Stimulated activated CD4-positive, alpha-beta T cell treated with anti-CD3 and anti-CD28 coated beads, Interleukin-15, amount 100 ng/mL, for 24 hours (primary cell): Measurements from ENCODE around the gene TMTC4.

Source experiments
- DNase-seq: peaks from one replicate; pipeline ENCODE4 v3.0.0-alpha.2; 2020

TMTC4 gene

GRCh38 chr13:100666124-100666523 lies 8.5 kb downstream of the TMTC4 start:
- DNase-seq, result no peak

DNA sequence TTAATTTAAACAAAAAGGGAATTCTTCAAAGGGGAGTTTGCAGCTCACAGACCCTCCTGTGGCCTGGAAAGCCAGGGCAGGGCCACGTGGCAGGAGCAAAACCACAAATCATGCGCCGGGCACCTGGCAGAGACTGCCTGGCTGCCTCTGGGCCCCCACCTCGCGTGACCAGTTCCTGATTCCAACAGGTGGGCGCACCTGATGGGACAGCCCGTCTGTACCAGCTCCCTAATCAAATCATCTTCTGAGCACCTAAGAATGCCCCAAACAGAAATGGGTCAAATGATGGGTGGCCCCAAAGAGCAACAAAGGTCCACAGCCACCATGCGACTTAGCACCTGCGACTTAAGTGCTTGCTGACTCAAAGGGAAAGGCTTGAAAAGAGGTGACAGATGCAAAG lies 9.2 kb downstream of the TMTC4 start:
- DNase-seq, result no peak

- DNase-seq, result no peak
Measured at GRCh38 chr13:100664171-100664900, 10.3 kb downstream of the TMTC4 start.

DNA sequence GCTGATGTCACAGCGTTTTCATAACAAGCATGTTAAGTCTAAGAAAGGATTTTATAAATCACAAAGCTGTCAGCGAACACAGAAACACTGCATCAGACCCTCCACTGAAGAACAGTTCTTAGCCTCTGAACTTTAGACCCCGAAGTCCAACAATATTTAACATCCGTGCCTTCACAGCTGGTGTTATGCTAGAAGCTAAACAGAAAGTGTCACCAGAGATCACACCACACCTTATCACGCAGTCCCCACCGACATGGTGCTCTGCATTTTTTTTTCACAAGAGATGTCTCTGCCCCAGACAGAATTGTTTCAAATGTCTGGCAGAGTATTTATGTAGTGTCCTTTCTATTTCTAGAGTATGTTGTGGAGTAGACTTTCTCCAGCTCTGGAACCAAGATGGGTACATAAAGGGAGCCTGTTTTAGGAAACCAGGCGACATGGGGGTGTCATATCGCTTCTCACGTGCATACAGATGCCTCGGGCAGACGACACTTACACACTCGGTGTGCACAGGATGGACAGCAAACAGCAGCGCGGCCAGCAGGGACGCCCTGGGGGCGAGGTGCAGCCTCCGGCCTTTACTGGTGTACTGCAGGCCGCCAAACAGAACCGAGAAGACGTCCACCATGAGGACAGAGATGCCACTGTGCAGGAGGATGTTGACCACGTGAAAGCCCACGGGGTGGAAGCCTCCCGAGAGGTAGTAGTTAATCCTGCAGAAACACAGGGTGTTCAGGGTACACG lies 12.0 kb downstream of the TMTC4 start:
- DNase-seq, result no peak

DNA sequence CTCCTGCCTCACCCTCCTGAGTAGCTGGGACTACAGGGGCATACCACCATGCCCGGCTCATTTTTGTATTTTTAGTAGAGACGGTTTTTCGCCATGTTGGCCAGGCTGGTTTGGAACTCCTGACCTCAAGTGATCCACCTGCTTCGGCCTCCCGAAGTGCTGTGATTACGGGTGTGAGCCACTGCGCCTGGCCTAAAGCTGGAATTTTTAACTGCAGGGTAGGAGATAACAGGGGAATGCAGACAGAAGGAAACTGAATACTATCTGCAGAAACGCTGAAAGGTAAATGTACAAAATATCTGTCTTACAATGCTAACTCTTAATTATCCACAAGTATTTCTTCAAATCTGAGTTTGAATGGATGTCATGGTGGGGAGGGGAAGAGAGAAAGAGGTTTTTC lies 13.8 kb downstream of the TMTC4 start:
- no peak for DNase-seq

DNA sequence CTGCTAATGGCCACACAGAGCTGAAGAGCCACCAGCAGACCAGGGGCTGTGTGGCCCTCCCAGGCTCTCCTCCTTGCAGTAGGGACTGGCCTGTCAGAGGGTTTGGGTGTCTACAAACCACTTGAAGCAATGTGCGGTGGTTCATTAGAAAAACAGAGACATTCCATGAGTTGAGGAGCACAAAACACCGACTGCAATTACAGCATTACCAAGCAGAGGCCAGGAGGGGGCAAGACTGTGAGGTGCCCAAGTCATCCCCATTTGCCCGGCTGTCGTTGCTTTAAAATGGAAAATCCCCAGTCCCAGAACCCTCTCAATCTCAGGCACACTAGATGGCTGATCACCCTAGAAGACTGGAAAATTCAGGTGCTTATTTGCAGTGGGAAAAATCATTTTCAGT lies 15.0 kb downstream of the TMTC4 start:
- DNase-seq, result no peak

GRCh38 chr13:100658363-100658762 lies 16.2 kb downstream of the TMTC4 start:
- no peak for DNase-seq

- DNase-seq, result no peak
Measured at GRCh38 chr13:100657881-100658315, 16.7 kb downstream of the TMTC4 start.

GRCh38 chr13:100652510-100652909 lies 22.1 kb downstream of the TMTC4 start:
- DNase-seq, result no peak

- no peak for DNase-seq
Measured at GRCh38 chr13:100650326-100650725, 24.3 kb downstream of the TMTC4 start.

DNA sequence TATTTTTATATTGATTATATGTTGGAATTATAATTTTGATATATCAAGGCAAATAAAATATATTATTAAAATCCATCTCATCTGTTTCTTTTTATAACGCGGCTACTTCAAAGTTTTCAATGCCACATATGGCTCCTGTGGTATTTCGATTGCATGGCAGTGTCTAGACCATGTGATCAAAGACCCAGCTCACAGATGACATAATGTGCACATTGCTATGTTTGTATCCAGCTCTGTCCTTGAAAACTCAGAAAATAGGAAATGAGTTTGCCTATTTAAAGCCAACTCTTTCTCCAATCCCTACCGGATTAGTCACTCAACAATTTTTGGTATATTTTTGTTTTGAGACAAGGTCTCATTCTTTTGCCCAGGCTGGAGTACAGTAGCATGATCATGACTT lies 26.2 kb downstream of the TMTC4 start:
- DNase-seq, result no peak

DNA sequence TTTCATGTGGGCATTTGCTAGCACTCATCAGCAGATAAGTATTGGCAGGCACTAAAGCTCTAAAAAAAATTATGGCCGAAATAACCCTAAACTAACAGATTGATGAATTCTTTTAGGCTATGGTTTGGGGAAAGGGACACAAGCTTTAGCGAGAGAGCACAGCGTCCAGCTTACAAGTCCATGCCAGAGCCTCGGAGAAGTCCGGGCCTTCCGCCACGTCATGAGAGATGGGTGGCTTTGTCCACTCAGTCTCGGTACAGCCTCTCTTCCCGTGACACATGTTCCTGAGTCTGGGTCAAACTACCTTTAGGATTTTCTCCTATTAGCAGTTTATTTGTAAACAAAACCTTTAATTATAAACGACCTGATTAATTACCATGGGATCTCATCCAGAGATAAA lies 27.7 kb downstream of the TMTC4 start:
- DNase-seq, result no peak

- no peak for DNase-seq
Measured at GRCh38 chr13:100646030-100646673, 28.4 kb downstream of the TMTC4 start.

- DNase-seq, result no peak
Measured at GRCh38 chr13:100645382-100645781, 29.2 kb downstream of the TMTC4 start.

DNA sequence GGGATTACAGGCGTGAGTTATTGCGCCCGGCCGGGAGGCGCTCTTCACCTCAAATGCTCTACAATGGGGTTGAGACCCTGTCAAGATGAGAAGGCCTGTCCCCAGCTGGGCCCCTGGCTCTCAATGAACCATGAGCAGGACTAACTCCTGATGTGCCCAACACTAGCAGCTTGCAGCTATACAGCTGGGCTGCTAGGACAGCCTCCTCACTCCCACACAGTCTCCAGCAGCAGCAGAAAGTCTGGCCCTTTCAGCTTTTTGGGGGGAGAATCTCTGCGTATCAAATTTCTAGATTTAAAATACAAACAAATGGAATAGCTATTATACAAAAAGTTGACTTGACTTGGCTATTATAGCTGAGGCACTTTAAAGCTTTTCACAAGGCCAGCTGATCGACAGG lies 30.2 kb downstream of the TMTC4 start:
- no peak for DNase-seq

- DNase-seq, result no peak
Measured at GRCh38 chr13:100637796-100638195, 36.8 kb downstream of the TMTC4 start.

DNA sequence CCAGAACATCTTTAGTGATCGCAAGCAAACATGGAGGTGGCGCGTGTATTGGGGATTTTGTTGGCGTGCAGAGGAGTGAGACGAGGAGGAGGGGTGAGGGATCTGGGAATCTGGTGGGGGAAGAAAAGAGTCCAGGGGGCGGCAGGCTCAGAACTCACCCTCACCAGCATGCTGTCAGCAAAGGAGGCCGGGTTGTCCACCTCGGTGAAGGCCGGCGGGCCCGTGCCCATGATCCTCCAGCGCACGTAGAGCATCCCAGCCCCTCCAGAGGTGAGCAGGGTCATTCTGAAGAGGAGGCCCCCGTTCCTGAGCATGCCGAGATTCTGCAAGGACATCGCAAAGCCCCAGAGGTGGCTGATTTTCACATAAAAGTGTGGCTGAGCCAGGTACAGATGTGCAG lies 37.2 kb downstream of the TMTC4 start:
- DNase-seq, result no peak

DNA sequence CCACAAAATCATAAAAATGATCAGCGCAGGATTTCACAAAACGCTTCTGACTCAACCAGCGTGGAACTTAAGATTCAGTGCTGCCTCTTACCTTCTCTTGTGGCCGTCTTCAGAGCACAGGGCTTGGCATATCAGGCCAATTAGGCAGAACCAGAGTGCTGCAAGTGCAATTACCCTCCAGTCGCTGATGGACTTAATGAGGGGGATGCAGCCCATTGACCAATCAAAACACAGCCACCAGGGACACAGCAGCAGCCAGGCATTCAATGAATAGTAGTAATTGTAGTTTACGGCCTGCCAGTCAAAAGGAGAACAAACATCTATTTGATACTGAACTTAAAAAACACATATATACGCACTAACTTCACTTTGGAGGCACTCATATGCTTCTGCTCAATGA lies 38.2 kb downstream of the TMTC4 start:
- DNase-seq, result no peak

GRCh38 chr13:100636004-100636403 lies 38.6 kb downstream of the TMTC4 start:
- DNase-seq, result no peak

- DNase-seq, result no peak
Measured at GRCh38 chr13:100634696-100635095, 39.9 kb downstream of the TMTC4 start.

GRCh38 chr13:100633461-100633860 lies 41.1 kb downstream of the TMTC4 start:
- DNase-seq, result no peak

DNA sequence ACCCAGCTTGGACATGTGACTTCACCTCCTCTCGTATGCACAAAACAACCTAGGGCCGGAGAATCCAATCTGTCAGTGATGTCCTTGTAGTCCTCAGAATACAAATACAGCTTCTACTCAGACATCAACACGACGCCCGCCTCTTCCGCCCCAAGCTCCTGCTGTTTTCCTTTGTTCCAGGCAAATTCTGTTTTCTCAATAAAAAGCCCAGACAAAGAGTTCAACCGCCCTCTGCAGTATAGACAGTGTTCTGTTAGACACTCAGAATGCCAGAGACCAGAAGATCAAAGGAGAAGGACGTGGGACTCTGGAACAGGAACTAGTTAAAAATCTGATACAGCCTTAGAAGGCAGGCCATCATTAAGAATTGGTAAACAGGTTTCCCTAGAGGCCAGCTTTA lies 44.0 kb downstream of the TMTC4 start:
- no peak for DNase-seq

DNA sequence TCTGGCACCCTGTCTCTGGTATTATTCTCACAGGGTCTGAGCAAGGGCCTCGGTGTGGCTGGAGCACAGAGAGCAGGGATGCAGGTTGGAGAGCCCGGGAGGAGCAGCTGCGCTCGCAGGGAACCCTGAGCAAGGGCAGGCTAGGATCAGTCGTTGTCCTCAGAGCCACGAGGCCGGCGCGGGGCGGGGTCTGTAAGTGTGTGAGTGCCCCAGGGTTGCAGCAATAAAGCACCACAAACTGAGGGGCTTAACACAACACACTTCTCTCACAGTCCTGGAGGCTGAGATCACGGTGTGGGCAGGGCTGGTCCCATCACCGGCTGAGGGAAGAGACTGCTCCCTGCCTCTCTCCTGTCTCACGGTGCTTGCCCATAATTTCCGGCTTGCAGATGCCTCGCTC lies 47.5 kb downstream of the TMTC4 start:
- DNase-seq, result no peak

DNA sequence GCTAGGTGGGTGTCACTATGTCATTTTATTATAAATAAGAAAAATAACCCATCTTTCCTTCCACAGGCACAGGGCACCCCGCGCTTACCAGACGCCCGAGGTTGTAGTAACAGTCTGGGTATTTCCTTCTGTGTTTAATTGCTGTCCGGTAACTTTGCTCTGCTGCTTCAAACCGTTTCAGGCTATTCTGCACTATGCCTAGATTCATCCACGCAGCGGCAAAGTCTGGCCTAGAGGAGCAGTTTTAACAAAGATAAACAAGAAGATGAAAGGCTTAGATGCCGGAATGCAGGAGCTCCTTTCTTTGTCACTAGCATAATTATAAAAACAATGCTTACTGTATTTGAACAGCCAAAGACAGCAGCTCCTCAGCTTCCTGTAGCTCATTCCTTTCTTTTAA lies 49.1 kb downstream of the TMTC4 start:
- no peak for DNase-seq
